ENCODE data around the gene PDCD4.

PDCD4 gene

DNA sequence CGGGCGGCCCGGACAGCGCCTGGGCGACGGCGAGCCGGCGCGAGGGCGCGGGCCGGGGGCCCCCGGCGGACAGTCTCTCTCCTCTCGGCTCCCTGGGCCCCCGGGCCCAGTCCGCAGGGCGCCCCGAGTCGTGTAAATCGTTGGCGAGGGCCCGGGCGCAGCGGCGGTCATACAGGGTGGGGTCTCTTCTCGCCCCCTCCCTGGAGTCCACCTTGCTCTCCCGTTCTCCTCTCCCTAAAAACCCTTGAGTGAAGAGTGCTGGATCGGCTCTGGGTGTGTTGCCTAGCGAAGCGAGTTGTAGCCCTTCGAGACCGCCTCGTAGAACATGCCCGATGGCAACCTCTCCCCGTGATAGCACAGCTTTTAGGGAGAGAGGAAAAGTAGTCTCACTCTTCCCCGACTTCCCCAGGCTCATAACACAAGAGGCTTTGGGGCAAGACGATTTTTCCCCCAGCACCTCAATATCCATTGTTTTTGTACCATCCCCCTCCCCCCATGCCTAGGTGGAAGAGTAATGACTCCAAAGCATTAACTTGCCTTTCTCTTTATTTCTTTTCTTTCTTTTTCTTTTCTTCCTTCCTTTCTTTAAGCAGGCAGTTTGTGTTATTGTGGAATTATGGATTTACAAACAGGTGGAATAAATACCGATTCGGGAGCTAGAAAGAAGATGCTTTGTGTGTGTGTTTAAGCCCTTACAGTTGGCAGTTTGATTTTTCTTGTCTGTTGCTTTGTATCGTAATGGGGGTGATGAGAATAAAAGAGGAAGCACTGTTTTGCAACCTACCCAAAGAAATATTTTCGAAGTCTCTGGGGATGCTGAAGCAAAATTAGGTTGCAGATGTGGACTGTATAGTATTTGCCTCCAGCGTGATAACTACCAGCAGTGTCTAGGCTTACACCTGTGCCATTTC is 48.5 kb downstream of the PDCD4 start:
- H3K4me3 ChIP-seq (ENCODE audit: low read length) = peak overlapping the region; percentile 81
- no peak for TF ChIP-seq ZNF274 (IDR thresholded peaks at IDR 0.05; ENCODE audit: low read depth, low read length)

- TF ChIP-seq ZNF274 (IDR thresholded peaks at IDR 0.05; ENCODE audit: low read depth, low read length) = no peak
- peak overlapping the region; percentile 28; the same call in 1 of the 2 replicates for H3K4me3 ChIP-seq (ENCODE audit: low read length)
These were observed 52.2 kb downstream of the PDCD4 start for GRCh38 chr10:110923856-110924493.

DNA sequence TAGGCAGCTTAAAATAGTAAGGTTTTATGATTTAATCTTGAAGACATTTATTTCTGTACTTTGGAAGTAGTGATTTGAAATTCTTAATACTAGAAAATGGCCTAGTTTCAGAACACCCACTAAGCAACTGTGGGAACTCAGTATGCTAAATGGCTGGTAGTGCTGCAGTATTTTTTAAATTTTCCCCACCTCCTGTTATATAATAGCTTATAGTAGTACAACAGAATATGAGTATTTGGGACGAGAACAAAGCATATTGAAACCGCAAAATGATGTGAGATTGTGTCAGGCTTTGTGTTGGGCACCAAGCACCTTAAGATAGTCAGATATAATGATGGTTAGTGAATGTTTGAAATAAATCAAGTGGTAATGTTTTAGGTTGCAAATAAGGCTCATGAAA is 55.7 kb downstream of the PDCD4 start:
- no peak for TF ChIP-seq ZNF274 (IDR thresholded peaks at IDR 0.05; ENCODE audit: low read depth, low read length)
- H3K4me3 ChIP-seq (ENCODE audit: low read length) = no peak overlapping the region

DNA sequence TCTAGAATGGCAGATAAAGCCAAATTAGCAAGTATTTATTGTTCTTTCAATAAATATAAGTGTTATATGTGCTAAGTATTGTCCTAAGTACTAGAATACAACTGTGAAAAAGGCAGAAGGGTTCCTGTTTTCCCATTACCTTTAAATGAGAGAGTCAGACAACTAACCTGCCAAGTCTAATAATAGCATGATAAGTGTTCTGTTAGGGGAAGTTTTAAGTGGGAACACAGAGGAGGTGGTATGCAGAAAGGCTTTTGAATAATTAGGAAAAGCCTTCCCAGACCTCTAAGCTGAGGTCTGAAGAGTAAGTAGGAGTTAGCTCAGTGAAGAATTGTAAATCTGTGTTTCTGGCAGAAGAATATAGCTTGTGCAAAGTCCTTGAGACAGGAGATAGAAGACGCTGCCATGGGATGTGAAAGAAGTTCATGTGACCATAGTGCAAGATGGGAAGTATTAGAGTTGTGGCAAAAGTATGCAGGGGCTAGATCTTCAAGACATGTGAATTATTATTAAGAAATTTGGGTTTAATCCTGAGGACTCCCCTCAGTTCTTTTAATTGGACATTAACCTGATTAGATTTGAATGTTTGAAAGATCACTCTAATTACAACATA is 60.1 kb downstream of the PDCD4 start:
- TF ChIP-seq ZNF274 (IDR thresholded peaks at IDR 0.05; ENCODE audit: low read depth, low read length) = no peak
- H3K4me3 ChIP-seq (ENCODE audit: low read length) = no peak overlapping the region

GRCh38 chr10:110932505-110933180 is 60.9 kb downstream of the PDCD4 start:
- no peak overlapping the region for H3K4me3 ChIP-seq (ENCODE audit: low read length)
- TF ChIP-seq ZNF274 (IDR thresholded peaks at IDR 0.05; ENCODE audit: low read depth, low read length) = no peak

GRCh38 chr10:110936757-110937156 is 65.0 kb downstream of the PDCD4 start:
- H3K4me3 ChIP-seq (ENCODE audit: low read length) = no peak overlapping the region
- TF ChIP-seq ZNF274 (IDR thresholded peaks at IDR 0.05; ENCODE audit: low read depth, low read length) = no peak

- TF ChIP-seq ZNF274 (IDR thresholded peaks at IDR 0.05; ENCODE audit: low read depth, low read length) = no peak
These were observed 67.7 kb downstream of the PDCD4 start for GRCh38 chr10:110939419-110939818.

DNA sequence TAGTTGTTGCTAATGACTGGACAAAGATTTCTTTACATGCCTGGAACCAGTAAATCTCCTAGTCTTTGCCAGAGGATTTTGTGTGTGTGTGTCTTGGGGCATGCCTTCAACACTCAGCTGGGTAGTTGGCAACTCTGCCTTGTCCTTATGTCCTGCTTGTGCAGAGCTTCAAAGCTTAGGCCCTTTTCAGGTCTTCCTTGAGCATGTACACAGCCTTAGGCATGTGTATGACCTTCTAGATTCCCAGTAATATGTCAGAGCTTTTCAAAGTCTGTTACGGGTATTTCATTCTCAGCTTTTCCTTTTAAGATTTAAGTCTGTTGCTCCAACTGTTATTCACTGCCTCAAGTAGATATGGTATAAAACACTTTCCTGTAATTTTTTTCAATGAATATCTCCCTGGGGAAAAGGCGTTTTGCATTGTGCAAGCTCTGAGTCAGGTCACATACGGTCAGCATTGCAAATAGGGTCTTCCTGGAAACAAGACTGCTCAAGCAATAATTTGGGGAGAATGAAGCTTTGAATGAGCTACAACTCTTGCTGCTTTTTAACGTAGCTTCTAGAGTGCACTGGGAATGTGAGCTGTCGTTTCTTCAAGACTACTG is 73.2 kb downstream of the PDCD4 start:
- no peak for TF ChIP-seq ZNF274 (IDR thresholded peaks at IDR 0.05; ENCODE audit: low read depth, low read length)
- H3K4me3 ChIP-seq (ENCODE audit: low read length) = no peak overlapping the region

More at GRCh38 chr10:110939419-110939818, 67.7 kb downstream of the PDCD4 start:
- H3K4me3 ChIP-seq (ENCODE audit: low read length) = no peak overlapping the region

DNA sequence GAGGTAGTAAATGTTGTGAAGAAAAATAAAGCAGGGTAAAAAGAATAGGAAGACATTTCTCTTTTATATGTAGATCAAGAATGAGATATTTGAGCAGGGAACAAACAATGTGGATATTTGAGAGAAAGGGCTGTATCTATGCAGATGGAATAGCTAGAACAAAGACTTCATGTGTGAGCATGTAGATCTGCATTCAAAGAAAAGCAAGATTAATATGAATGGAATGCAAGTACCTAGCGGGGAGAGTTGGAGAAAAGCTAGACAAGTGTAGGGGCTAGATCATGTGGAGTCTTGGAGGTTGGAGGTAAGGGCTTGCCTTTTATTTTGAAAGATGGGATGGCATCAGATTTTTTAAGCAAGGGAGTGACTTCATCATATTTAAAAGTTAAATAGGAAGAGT is 74.8 kb downstream of the PDCD4 start:
- TF ChIP-seq ZNF274 (IDR thresholded peaks at IDR 0.05; ENCODE audit: low read depth, low read length) = no peak
- H3K4me3 ChIP-seq (ENCODE audit: low read length) = no peak overlapping the region

DNA sequence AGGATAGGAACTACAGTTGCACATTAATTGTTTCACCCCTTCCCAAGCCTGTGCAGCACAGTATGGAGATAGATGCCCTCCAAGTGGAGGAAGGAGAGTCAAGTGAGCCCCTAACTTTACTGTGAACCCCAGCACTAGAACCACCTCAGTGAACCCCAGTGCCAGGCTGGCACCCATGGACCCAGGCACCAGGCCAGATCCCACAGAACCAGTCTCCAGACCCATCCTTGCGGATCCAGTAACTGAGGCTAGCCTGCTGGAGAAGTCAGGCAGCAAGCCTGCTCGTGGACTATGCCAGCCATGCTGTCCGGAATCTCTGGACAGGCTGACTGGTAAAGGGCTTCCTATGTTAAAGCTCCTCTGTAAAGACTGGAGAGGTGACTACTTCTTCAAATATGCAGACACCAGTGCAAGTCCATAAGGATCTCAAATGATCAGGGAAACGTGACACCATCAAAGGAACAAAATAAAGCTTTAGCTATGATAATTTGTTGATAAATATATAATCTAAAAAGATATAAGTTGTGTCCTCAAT is 75.4 kb downstream of the PDCD4 start:
- no peak for TF ChIP-seq ZNF274 (IDR thresholded peaks at IDR 0.05; ENCODE audit: low read depth, low read length)
- no peak overlapping the region for H3K4me3 ChIP-seq (ENCODE audit: low read length)

Measured in GM08714 (cell line).